Stomach (tissue), 4 donors: ENCODE data around the gene SRGN.

Experiments
- CTCF ChIP-seq, 7 experiments: fragments of 450-650 bp in 4 of 7; fragments of 200-600 bp in 3 of 7; sonication (generic) in 3 of 7; IDR thresholded peaks; one replicate each; pipeline ENCODE4 v1.5.1; 2016 to 2019; ENCODE audit warnings: antibody characterized with exemption in 7 of 7, control low read depth in 2 of 7, mild to moderate bottlenecking in 1 of 7
- EP300 ChIP-seq: sonication (generic); formaldehyde crosslinking; IDR thresholded peaks from one replicate; pipeline ENCODE4 v1.6.1; 2017; ENCODE audit warnings: antibody characterized with exemption
- POLR2A ChIP-seq, 4 donors: fragments of 450-650 bp; IDR thresholded peaks; one replicate each; pipeline ENCODE4 v1.6.1; 2016; ENCODE audit warnings: antibody characterized with exemption in 4 of 4, control low read depth in 2 of 4, mild to moderate bottlenecking in 1 of 4, moderate library complexity in 1 of 4
- POLR2AphosphoS5 ChIP-seq, 3 donors: sonication (generic); formaldehyde crosslinking; IDR thresholded peaks; one replicate each; pipeline ENCODE4 v1.6.1; 2016; ENCODE audit warnings: antibody characterized with exemption in 3 of 3

DNA sequence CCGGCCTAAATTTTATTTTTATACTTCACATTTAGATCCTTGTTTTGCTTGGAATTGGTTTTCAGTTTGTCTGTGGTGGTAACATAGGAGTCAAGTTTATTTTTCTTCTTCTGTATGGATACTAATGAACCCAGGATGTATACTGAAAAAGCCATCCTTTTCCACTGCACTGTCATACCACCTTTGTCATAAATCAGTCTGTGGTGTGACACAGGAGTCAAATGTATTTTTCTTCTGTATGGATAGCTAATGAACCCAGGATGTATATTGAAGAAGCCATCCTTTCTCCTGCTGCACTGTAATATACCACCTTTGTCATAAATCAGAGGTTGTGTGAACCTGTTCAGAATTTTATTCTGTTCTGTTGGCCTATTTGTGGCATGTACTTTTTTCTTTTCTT lies 57.4 kb downstream of the SRGN start:
- no peak for TF ChIP-seq CTCF (IDR thresholded peaks at IDR 0.05)
- TF ChIP-seq POLR2AphosphoS5 (IDR thresholded peaks at IDR 0.05) = no peak
- TF ChIP-seq POLR2A (IDR thresholded peaks at IDR 0.05) = no peak
- no peak for TF ChIP-seq EP300
